SK-N-SH (cell line): ENCODE data around the gene HID1.
A peak's percentile ranks its signal among the peaks of the same experiment; 100 is the strongest.

Source experiments
- ELF1 ChIP-seq: IDR thresholded peaks from 2 replicates; pipeline ENCODE4 v1.4.0; 2012
- EZH2phosphoT487 ChIP-seq: fragments of 200-600 bp; sonication (generic); IDR thresholded peaks from 2 replicates; pipeline ENCODE4 v1.6.1; 2017; ENCODE audit warnings: low read depth, mixed run types, mild to moderate bottlenecking, antibody characterized with exemption, moderate library complexity, borderline replicate concordance
- FOSL2 ChIP-seq: IDR thresholded peaks from 2 replicates; pipeline ENCODE4 v1.4.0; 2012; ENCODE audit warnings: low read depth, mild to moderate bottlenecking, moderate library complexity, borderline replicate concordance
- FOXM1 ChIP-seq: IDR thresholded peaks from 2 replicates; pipeline ENCODE4 v1.4.0; 2012; ENCODE audit warnings: low read depth, mild to moderate bottlenecking
- GABPA ChIP-seq: IDR thresholded peaks from 2 replicates; pipeline ENCODE4 v1.4.0; 2012; ENCODE audit warnings: low read depth, mild to moderate bottlenecking
- PBX3 ChIP-seq: IDR thresholded peaks from 2 replicates; pipeline ENCODE4; 2012
- REST ChIP-seq: IDR thresholded peaks from 2 replicates; pipeline ENCODE4 v1.6.1; 2012; ENCODE audit warnings: mild to moderate bottlenecking, low read depth, low read length, moderate library complexity
- RFX5 ChIP-seq: IDR thresholded peaks from 2 replicates; pipeline ENCODE4 v1.6.1; 2012; ENCODE audit warnings: mild to moderate bottlenecking, improper control_type of control experiment, low read length
- SMC3 ChIP-seq: IDR thresholded peaks from 2 replicates; pipeline ENCODE4 v1.6.1; 2012; ENCODE audit warnings: low read depth, low read length, improper control_type of control experiment
- TAF1 ChIP-seq: IDR thresholded peaks from 2 replicates; pipeline ENCODE4 v1.6.1; 2012; ENCODE audit warnings: low read depth, mild to moderate bottlenecking, low read length, moderate library complexity, borderline replicate concordance
- TCF12 ChIP-seq: IDR thresholded peaks from 2 replicates; pipeline ENCODE4 v1.4.0; 2012
- YY1 ChIP-seq: IDR thresholded peaks from 2 replicates; pipeline ENCODE4 v1.4.0; 2012; ENCODE audit warnings: low read depth, mild to moderate bottlenecking
- TF ChIP-seq, protein P1 (sequence below): IDR thresholded peaks from 2 replicates; pipeline ENCODE4 v1.4.0; 2012; ENCODE audit warnings: low read depth, borderline replicate concordance
- TF ChIP-seq, protein P2 (sequence below): fragments of 200-600 bp; sonication (generic); IDR thresholded peaks from 2 replicates; pipeline ENCODE4 v1.6.1; 2017; ENCODE audit warnings: antibody characterized with exemption, mild to moderate bottlenecking, moderate library complexity

GRCh38 chr17:74961657-74962350 lies 10.8 kb downstream of the HID1 start:
- no peak for TF ChIP-seq REST
- TF ChIP-seq YY1, result no peak
- TF ChIP-seq, protein P1, sequence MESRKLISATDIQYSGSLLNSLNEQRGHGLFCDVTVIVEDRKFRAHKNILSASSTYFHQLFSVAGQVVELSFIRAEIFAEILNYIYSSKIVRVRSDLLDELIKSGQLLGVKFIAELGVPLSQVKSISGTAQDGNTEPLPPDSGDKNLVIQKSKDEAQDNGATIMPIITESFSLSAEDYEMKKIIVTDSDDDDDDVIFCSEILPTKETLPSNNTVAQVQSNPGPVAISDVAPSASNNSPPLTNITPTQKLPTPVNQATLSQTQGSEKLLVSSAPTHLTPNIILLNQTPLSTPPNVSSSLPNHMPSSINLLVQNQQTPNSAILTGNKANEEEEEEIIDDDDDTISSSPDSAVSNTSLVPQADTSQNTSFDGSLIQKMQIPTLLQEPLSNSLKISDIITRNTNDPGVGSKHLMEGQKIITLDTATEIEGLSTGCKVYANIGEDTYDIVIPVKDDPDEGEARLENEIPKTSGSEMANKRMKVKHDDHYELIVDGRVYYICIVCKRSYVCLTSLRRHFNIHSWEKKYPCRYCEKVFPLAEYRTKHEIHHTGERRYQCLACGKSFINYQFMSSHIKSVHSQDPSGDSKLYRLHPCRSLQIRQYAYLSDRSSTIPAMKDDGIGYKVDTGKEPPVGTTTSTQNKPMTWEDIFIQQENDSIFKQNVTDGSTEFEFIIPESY, result no peak
- no peak for TF ChIP-seq ELF1
- peak; percentile 40; the same call in 1 of the 2 replicates for TF ChIP-seq RFX5
- TF ChIP-seq, protein P2, sequence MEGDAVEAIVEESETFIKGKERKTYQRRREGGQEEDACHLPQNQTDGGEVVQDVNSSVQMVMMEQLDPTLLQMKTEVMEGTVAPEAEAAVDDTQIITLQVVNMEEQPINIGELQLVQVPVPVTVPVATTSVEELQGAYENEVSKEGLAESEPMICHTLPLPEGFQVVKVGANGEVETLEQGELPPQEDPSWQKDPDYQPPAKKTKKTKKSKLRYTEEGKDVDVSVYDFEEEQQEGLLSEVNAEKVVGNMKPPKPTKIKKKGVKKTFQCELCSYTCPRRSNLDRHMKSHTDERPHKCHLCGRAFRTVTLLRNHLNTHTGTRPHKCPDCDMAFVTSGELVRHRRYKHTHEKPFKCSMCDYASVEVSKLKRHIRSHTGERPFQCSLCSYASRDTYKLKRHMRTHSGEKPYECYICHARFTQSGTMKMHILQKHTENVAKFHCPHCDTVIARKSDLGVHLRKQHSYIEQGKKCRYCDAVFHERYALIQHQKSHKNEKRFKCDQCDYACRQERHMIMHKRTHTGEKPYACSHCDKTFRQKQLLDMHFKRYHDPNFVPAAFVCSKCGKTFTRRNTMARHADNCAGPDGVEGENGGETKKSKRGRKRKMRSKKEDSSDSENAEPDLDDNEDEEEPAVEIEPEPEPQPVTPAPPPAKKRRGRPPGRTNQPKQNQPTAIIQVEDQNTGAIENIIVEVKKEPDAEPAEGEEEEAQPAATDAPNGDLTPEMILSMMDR, result peak; percentile 91
- TF ChIP-seq FOXM1, result no peak
- TF ChIP-seq TCF12, result no peak
- no peak for TF ChIP-seq FOSL2
- no peak for TF ChIP-seq EZH2phosphoT487
- TF ChIP-seq PBX3, result no peak
- TF ChIP-seq SMC3, result peak; percentile 93
- TF ChIP-seq TAF1, result no peak
- no peak for TF ChIP-seq GABPA
